ENCODE data around the gene CRYL1. TPM values are rescaled to one million over a fixed set of nuclear protein-coding genes. Genes with fewer than 3 reads are reported as not detected.
A peak's percentile ranks its signal among the peaks of the same experiment; 100 is the strongest.

Gene CRYL1
- total and polyA plus RNA-seq, 7 donors = 6.4 to 18.5 (median 12.9) TPM

DNA sequence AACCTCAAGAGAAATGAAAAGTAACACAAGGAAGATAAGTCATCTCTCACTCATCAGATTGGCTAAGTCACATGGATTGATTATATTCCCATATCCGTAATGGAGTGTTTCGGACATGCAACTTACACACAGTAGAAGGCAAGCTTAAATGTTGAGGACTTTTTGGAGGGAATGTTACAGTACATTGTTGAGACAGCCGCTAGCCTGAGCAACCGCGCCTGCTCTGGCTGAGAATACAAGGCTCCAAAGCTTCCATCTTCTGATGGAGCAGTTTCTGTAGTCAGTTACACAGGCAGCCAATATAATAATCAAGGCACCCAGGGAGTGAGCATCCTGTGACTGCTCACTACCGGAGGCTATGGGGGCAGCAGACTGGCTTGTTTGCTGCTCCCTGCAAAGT is 1.0 kb upstream of the CRYL1 start:
- peak overlapping the region; percentile 83 for H3K4me3 ChIP-seq
- no peak for DNase-seq
- ATAC-seq = no peak
- H3K27ac ChIP-seq = peak overlapping the region; percentile 91
- 34 to 49% (median 39%) methylated on average over 6 of the region's 6 CpGs for WGBS, 3 donors
- TF ChIP-seq, protein P1, sequence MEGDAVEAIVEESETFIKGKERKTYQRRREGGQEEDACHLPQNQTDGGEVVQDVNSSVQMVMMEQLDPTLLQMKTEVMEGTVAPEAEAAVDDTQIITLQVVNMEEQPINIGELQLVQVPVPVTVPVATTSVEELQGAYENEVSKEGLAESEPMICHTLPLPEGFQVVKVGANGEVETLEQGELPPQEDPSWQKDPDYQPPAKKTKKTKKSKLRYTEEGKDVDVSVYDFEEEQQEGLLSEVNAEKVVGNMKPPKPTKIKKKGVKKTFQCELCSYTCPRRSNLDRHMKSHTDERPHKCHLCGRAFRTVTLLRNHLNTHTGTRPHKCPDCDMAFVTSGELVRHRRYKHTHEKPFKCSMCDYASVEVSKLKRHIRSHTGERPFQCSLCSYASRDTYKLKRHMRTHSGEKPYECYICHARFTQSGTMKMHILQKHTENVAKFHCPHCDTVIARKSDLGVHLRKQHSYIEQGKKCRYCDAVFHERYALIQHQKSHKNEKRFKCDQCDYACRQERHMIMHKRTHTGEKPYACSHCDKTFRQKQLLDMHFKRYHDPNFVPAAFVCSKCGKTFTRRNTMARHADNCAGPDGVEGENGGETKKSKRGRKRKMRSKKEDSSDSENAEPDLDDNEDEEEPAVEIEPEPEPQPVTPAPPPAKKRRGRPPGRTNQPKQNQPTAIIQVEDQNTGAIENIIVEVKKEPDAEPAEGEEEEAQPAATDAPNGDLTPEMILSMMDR (IDR thresholded peaks at IDR 0.05) = no peak
- no peaks in the 10 kb centered on the region for H3K4me1 ChIP-seq
- H3K36me3 ChIP-seq (ENCODE audit: insufficient read depth in 1 of 2, low read depth in 1 of 2) = no peaks in the 10 kb centered on the region
- intact Hi-C loops (cut with DNase I) = loop anchor here (2.0 to 10.0 kb wide), 3 partner anchors 36 to 248 kb away; partner anchors contain the start of genes EEF1AKMT1 (in 1 of the 2) and IFT88 (in 1 of the 2)
- H3K27me3 ChIP-seq (ENCODE audit: insufficient read depth in 3 of 3, low read length in 2 of 3) = no peaks in the 10 kb centered on the region
- H3K9me3 ChIP-seq = no peaks in the 10 kb centered on the region

DNA sequence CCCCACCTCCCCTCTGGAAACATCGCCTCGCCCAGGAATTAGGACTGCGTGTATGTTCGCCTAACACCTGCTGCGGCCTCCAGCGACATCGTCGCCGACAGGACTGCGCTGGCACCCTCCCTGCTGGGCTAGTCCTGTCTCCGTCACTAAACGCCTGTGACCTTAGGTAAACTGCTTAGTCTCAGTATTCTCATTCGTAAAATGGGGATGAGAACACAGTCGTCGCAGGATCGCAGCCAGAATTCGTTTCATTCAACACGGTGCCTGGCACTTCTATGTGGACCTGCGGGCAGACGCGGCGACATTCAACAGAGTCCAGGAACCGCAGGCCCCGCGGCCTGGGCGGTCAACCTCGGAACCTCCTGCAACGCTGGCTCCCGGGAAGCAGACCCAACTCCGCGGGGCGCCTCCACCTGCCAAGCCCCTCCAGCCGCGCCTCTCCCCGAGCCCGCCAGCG is 485 bp downstream of the CRYL1 start:
- Histone ChIP-seq H3K27ac (peak overlapping the region; percentile 91), H3K9me3 (no peaks in the 10 kb centered on the region), H3K4me3 (peak overlapping the region; percentile 83), H3K27me3 (ENCODE audit: insufficient read depth in 3 of 3, low read length in 2 of 3) (no peaks in the 10 kb centered on the region), H3K4me1 (no peaks in the 10 kb centered on the region), H3K36me3 (ENCODE audit: insufficient read depth in 1 of 2, low read depth in 1 of 2) (no peaks in the 10 kb centered on the region)
- 0 to 4% (median 1%) methylated on average over 31 to 37 of the region's 37 CpGs for WGBS, 3 donors
- TF ChIP-seq, protein P1 (IDR thresholded peaks at IDR 0.05) = no peak
- DNase-seq (peak; percentile 34 to 70), ATAC-seq (peak; percentile 50 to 60 (median 53))
- intact Hi-C loops (cut with DNase I) = loop anchor here (5.0 to 10.0 kb wide), 2 partner anchors 37 to 250 kb away; partner anchors contain the start of gene EEF1AKMT1 (in 1 of the 2)

DNA sequence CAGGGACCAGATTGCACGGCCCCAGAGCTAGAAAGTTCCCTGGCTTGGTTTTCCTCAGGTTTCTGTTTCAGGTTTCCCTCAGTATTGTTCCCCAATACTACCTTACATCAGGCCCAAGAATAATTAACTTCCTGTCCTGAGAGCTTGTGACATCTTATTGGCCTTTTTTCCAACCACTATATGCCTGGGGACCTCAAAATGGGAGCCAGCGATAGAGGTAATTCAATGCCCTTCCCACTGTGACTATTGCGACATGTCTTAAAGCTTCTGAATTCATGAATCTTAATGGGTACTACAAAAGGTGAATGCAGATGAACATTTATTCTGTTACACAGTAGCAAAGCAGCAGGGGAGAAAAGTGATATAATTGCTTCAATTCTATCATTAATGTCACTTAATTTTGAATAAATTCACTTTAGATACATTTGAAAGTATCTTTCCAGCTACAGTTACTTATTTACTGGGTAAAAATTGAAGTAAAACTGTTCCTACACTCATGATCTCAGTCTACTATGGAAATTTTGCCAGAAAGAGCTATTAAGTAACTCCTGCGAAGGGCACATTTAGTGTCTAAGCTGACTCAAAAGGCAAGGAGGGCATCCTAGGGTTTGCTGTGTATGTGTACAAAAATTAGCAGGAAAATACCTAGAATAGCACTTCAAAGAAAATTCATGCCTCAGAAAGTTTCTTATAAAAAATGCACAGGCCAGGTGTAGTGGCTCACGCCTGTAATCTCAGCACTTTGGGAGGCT is 4.1 kb downstream of the CRYL1 start:
- Histone ChIP-seq H3K27ac (no peak overlapping the region), H3K4me3 (no peak overlapping the region), H3K9me3 (no peaks in the 10 kb centered on the region), H3K36me3 (ENCODE audit: insufficient read depth in 1 of 2, low read depth in 1 of 2) (no peaks in the 10 kb centered on the region), H3K4me1 (no peaks in the 10 kb centered on the region), H3K27me3 (ENCODE audit: insufficient read depth in 3 of 3, low read length in 2 of 3) (no peaks in the 10 kb centered on the region)
- 90 to 94% (median 92%) methylated on average over 5 of the region's 5 CpGs for WGBS, 3 donors
- TF ChIP-seq, protein P1 (IDR thresholded peaks at IDR 0.05) = no peak
- intact Hi-C loops (cut with DNase I) = loop anchor here in 1 of 2 donors (10.0 kb wide), 1 partner anchor 253 kb away; the partner anchor contains the start of gene EEF1AKMT1
- DNase-seq (no peak), ATAC-seq (no peak)

DNA sequence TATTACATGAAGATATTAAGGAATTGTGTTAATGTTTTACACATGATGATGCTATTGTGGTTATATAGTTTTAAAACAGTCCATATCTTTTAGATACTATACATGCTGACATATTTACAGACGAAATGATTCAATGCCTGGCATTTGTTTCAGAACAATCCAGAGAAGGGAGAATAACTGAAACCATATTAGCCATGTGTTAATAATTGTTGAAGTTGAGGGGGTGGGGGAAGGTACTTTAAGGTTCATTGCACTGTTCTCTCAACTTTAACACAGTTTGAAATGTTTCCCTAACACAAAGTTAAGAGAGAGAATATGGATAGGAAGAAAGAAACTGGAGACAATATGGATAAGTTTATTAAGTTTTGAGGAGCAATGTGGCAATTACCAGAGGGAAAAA is 5.8 kb downstream of the CRYL1 start:
- intact Hi-C loops (cut with DNase I) = loop anchor here in 1 of 2 donors (10.0 kb wide), 1 partner anchor 255 kb away; the partner anchor contains the start of gene EEF1AKMT1
- Histone ChIP-seq H3K27ac (no peak overlapping the region), H3K4me3 (no peak overlapping the region), H3K9me3 (no peaks in the 10 kb centered on the region), H3K4me1 (no peaks in the 10 kb centered on the region), H3K36me3 (ENCODE audit: insufficient read depth in 1 of 2, low read depth in 1 of 2) (no peaks in the 10 kb centered on the region), H3K27me3 (ENCODE audit: insufficient read depth in 3 of 3, low read length in 2 of 3) (no peaks in the 10 kb centered on the region)
- ATAC-seq (no peak), DNase-seq (no peak)
- WGBS, 3 donors = 83 to 97% (median 95%) methylated on average over 1 of the region's 1 CpG
- TF ChIP-seq, protein P1 (IDR thresholded peaks at IDR 0.05) = no peak

Data from psoas muscle (tissue), 8 donors.